Adrenal gland (tissue), 5 donors: Measurements from ENCODE around the gene MED25.

Experiments
- CTCF ChIP-seq, 6 experiments: fragments of 450-650 bp in 4 of 6; fragments of 200-600 bp in 2 of 6; sonication (generic) in 1 of 6; IDR thresholded peaks; 1 replicate in 5 of 6; 2 replicates in 1 of 6; pipeline versions ENCODE4 v1.5.1 to v1.8.0; 2016 to 2021; ENCODE audit warnings: antibody characterized with exemption in 6 of 6, mild to moderate bottlenecking in 2 of 6, moderate library complexity in 1 of 6
- POLR2A ChIP-seq, 2 donors: fragments of 450-650 bp; IDR thresholded peaks; one replicate each; pipeline ENCODE4 v1.6.1; 2017; ENCODE audit warnings: antibody characterized with exemption in 2 of 2, mild to moderate bottlenecking in 2 of 2, moderate library complexity in 1 of 2
- donor health status: DM: no; HTN: no; CAD: no.

GRCh38 chr19:49857838-49858087, 39.7 kb downstream of the MED25 start:
- no peak for TF ChIP-seq CTCF (IDR thresholded peaks at IDR 0.05)
- TF ChIP-seq POLR2A (IDR thresholded peaks at IDR 0.05) = no peak
